HG03354 (cell line): ENCODE results near the gene ESR2.
"Not testable (repeated sequence)": the region's sequence is repeated elsewhere in the genome, so short reads cannot be mapped to it uniquely, and the experiment has no call there.

ENCODE experiments used
- ATAC-seq: cut with Tn5 transposase; IDR thresholded peaks from one replicate; pipeline ENCODE4 v1.9.1; 2021; ENCODE audit warnings: mild to moderate bottlenecking; ENCODE audit not compliant: unreplicated experiment, poor library complexity, severe bottlenecking

The ESR2 gene

DNA sequence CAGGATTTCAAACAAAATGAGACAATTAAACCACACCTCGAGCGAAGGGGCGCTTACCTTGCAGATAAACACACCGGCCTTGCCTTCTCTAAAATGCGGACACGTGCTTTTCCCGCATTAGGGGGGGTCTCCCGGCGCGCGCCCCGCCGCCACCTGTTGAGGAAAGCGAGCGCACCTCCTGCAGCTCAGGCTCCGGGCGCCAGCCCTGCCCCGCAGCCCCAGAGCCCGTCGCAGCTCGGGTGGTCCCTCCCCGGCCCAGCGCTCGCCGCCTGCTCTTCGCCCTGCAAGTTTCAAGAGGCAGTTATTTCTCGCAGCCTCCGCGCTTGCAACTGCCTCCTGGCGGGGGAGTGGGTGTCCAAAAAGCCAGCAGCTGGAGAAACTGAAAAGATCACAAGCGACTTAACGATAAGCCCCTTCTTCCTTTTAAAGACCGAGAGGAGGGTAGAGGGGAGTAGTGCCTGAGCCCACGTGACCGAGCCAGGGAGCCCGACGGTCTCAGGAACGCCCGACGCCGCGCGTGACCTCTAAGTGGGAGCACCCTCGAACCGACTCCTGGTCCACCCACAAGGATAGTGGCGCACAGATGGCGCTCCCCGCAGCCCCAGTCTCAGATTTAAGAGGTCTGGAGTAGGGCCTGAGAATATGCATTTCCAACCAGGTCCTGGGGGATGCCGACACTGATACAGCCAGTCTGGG, at the start of gene ESR2:
TSS of gene ESR2 (minus strand) at position 396 of the 696 bp plus-strand sequence. CDS start 11,386 bp downstream, outside the sequence.
- ATAC-seq = peak; percentile 39

DNA sequence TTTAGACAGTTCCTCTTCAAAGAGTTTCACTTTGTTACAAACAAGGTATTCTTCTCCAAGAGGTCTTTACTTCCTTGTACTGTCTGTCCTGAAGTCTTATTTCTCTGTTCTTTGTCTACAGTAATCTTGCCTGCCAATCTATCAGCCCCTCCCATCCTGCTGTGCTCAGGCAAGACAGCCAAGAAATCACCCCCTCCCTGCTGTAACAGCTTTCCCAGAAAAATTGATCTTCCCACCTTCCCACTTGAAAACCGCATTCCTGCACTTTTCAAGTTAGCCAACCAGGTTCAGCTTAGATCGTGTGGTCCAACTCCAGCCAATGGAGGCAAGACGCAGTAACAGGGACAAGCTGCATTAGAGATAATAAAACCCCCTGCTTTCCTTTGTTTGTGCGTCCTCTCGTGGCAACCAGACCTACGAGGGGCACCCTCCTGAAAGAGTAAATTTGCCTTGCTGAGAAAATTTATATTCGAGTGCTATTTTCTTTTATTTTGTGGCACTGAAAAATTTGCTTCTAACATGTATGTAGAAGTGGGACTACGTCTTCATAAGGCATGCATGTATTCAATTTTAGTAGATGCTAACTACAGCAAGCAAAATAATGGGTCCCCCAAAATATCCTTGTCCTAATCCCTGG, 46.5 kb upstream of the ESR2 start:
- no peak for ATAC-seq

DNA sequence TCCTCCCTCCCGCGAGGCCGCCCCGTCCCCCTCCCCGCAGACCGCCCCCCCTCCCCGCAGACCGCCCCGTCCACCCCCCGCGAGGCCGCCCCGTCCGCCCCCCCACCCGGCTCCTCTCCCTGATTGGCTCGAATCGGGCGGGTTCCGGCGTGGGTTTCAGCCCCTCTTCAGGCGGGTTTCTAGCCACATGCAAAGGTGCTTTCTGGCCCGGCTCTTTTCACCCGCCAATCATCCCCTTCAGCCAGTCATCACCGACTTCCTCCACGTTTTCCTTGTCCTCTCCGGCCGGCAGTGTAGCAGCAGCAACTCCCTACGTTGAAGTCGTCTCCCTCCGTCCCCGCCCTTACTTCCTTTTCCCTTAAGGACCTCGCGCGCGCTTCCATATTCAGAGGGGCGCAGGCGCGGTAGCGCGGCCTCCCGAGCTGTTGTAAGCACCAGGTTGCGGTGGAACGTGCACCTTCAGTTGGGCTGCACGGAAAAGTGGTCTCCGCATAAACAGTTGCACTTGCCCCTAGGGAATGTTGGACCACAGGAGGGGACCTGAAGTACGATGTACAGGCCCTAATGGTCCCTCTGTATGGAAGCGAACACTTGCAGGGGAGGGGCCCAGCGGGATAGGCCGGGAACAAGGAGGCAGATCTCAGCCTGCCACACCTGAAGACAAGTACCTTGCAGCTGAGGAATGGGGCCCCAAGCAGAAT, 44.6 kb upstream of the ESR2 start:
- peak; percentile 85 for ATAC-seq

- ATAC-seq = peak; percentile 70
These were observed 43.9 kb upstream of the ESR2 start for GRCh38 chr14:64337888-64338615.

GRCh38 chr14:64329149-64329548, 35.0 kb upstream of the ESR2 start:
- no peak for ATAC-seq

- ATAC-seq = no peak
These were observed 32.3 kb upstream of the ESR2 start for GRCh38 chr14:64326502-64326901.

- ATAC-seq = no peak
These were observed 30.7 kb upstream of the ESR2 start for GRCh38 chr14:64324895-64325294.

DNA sequence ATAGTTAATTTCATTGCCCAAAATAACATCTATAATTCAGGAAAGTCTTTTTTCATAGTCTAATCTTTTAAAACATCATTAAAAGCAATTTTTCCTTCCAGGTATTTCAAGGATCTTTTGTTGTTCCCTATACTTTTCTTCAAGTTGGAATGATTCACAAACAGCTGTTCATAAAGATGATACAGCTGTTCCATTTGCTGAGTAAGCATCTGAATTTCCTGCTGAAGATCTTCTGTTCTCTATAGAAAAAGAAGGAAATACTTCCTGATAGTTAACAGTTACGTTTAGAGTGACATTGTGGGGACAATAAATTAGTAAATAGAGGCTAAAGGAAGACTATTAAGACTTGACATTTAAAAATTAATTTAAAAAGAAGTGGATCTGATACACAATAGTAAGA, 30.3 kb upstream of the ESR2 start:
- ATAC-seq = no peak

GRCh38 chr14:64320362-64320761, 26.2 kb upstream of the ESR2 start:
- not testable (repeated sequence) for ATAC-seq

- ATAC-seq = not testable (repeated sequence)
These were observed 24.5 kb upstream of the ESR2 start for GRCh38 chr14:64318695-64319094.

DNA sequence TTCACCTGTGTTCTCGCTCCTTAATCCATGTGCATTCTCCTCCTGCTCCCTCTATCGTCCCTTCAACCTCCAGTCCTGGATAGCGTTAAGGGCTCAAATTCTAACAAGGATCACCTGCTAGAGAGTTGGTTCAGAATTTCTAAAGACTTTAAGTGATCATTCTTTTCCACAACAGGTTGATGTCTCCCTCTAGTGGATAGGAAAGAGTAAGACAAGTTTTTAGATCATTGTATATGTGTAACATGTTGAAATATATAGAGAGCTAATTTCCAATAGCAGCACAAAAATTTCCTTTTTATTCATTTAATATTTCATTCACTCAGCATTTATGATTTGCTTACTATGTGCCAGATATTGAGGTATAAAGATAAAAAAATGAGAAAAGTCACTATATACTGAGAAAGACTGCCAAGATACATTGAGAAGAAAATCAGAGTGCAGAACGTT, 9.3 kb upstream of the ESR2 start:
- ATAC-seq = peak; percentile 58

GRCh38 chr14:64298773-64299172, 4.6 kb upstream of the ESR2 start:
- ATAC-seq = no peak

DNA sequence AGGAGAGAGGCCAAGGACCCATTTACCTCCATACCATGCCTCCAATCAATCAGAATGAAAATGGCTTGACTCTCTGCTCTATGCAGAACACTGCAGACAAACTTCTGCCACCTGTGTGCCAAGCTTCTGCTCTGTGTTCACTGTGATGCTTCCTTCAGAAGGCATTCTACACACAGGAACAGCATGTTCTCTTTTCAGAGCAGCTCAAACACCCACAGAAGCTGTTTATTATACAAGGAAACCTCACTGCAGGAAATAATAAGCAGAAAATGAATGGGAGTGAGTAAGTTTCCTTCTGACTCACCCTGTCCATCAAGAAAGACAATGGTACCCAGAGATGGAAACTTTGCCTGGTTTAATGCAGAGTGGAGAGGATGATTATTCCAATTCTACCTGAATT, 2.4 kb upstream of the ESR2 start:
- ATAC-seq = no peak

DNA sequence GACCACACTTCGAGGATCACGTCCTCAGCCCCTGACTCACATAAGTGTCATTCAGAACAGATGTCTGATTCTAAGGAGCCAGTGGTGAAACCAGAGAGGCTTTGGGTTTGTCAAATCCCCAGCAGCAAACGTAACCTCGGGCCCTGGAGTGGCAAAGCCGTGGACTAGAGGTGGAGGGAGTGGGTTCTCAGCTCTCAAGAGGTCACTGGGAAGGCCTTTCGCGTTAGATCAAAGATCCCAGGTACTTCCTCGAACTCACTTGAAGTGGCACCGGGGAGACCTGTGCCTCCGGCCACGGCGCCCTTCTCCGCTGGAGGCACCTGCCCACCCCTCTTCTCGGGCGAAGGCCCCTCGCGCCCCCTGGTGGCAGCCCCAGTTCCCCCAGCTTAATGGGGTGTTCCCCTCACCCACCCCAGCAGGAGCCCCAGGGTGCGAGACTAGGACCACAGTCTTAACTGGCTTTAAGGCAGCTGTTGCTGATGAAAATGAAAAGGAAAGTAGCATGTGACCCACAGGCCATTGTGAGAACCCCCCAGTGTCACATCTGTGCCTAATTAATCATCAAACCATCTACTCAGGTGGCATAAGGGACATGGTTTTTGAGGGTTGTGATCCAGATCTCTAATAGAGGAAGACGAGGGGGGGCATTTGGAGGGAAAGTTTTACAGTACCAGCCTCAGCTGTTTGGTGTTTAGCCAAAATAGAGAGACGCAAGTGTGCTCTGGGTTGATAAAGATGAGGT, 672 bp upstream of the ESR2 start:
- peak; percentile 88 for ATAC-seq

DNA sequence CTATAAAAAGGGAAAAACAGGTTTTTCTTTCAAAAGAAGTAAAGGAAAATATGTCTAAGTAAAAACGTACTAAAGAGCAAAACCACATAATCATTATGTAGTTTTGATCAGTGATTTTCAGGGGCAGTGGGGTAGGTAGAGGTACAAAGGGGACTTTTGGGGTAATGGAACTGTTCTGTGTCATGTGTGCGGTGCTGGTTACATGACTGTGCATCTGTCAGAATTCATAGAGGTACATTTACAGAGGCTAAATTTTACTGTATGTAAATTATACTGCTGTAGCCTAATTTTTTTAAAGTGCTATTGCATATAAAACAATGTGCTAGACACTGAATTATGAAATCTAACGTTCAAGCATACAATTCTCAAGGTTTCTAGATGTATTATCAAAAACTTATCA, 2.0 kb downstream of the ESR2 start:
- ATAC-seq = no peak

GRCh38 chr14:64289571-64289970, 4.6 kb downstream of the ESR2 start:
- ATAC-seq = no peak

DNA sequence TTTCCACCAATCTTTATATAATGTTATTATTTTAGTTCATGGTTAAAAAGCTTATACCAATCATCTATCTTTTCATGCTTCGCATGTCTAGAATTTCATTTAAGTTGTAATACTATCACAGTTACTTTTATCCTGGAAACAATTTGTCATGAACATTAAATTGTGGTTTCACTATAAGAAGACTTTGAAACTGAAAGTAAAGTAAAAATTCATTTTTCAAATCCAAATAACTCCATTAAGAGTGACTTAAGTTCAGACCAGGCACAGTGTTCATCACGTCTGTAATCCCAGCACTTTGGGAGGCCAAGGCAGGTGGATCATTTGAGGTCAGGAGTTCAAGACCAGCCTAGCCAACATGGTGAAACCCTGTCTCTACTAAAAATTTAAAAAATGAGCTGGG, 12.4 kb downstream of the ESR2 start:
- ATAC-seq = no peak

DNA sequence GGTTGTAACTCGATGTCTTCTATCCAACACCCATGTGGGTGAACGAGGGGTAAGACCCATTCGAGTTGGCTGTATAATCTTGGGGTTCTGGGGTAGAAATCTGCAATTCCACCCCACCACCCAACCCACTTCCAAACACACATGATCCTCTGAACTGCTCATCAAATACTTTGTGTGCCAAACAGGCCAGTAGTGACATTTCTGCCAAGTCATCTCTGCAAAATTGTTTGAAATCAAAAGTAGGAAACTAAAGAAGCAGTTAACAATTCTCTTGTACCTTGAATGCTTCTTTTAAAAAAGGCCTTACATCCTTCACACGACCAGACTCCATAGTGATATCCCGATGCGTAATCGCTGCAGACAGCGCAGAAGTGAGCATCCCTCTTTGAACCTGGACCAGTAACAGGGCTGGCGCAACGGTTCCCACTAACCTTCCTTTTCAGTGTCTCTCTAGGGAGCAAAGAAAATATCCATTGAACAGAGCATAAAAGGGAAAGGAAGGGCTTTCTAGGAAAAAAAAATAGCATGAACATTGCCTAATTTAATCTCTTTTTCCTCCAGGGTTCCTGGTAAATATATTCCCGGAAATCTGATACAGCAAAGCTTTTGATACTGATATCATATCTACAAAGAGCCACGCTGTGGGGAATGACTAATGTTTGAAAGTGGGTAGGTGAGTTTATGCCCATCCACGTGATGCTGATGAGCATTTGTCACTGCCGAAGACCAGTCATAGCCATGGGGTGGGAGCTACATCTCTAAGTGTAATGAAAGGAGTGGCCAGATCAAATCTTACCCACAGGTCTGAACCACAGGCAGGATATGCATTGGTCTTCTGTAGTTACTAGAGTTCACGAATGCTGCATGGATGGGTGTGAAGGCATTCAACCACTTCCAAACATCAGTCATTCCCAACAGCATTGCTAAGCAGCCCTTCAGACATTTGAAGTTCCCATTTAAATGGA, 14.2 kb downstream of the ESR2 start:
- ATAC-seq = no peak
